ENCODE results near the gene EXOC3.
A peak's percentile ranks its signal among the peaks of the same experiment; 100 is the strongest.

EXOC3 gene

GRCh38 chr5:428754-429452 is 14.1 kb upstream of the EXOC3 start:
- no peak for DNase-seq (ENCODE audit: low read depth)
- H3K4me3 ChIP-seq (replicated peaks; ENCODE audit: low read depth, low read length), result no peak overlapping the region
- TF ChIP-seq CTCF (IDR thresholded peaks at IDR 0.05; ENCODE audit: low read length, missing control alignments), result no peak

- no peak for TF ChIP-seq CTCF (IDR thresholded peaks at IDR 0.05; ENCODE audit: low read length, missing control alignments)
- H3K4me3 ChIP-seq (replicated peaks; ENCODE audit: low read depth, low read length), result no peak overlapping the region
- DNase-seq (ENCODE audit: low read depth), result peak; percentile 17
These were observed 13.4 kb upstream of the EXOC3 start for GRCh38 chr5:429453-430188.

GRCh38 chr5:430214-430925 is 12.6 kb upstream of the EXOC3 start:
- no peak overlapping the region for H3K4me3 ChIP-seq (replicated peaks; ENCODE audit: low read depth, low read length)
- no peak for DNase-seq (ENCODE audit: low read depth)
- TF ChIP-seq CTCF (IDR thresholded peaks at IDR 0.05; ENCODE audit: low read length, missing control alignments), result no peak

GRCh38 chr5:431001-431710 is 11.8 kb upstream of the EXOC3 start:
- peak; percentile 74 for TF ChIP-seq CTCF (IDR thresholded peaks at IDR 0.05; ENCODE audit: low read length, missing control alignments)

GRCh38 chr5:431711-432050 is 11.3 kb upstream of the EXOC3 start:
- DNase-seq (ENCODE audit: low read depth), result no peak
- H3K4me3 ChIP-seq (replicated peaks; ENCODE audit: low read depth, low read length), result no peak overlapping the region
- no peak for TF ChIP-seq CTCF (IDR thresholded peaks at IDR 0.05; ENCODE audit: low read length, missing control alignments)

More at GRCh38 chr5:431001-431710, 11.8 kb upstream of the EXOC3 start:
- no peak overlapping the region for H3K4me3 ChIP-seq (replicated peaks; ENCODE audit: low read depth, low read length)
- peak; percentile 56 for DNase-seq (ENCODE audit: low read depth)

- TF ChIP-seq CTCF (IDR thresholded peaks at IDR 0.05; ENCODE audit: low read length, missing control alignments), result no peak
- no peak for DNase-seq (ENCODE audit: low read depth)
- no peak overlapping the region for H3K4me3 ChIP-seq (replicated peaks; ENCODE audit: low read depth, low read length)
These were observed 10.6 kb upstream of the EXOC3 start for GRCh38 chr5:432201-432927.
